GM04503 (cell line): ENCODE measurements around the gene SLC48A1.

Source experiments
- DNase-seq: peaks from one replicate; pipeline ENCODE4 v3.0.0-alpha.2; 2012; ENCODE audit warnings: low read depth

The SLC48A1 gene

GRCh38 chr12:47773062-47773857 is at the start of gene SLC48A1:
TSS of gene SLC48A1 (plus strand) at chr12:47773238. CDS start at chr12:47773305, 67 bp downstream.
- no peak for DNase-seq

GRCh38 chr12:47725091-47725772 is 47.8 kb upstream of the SLC48A1 start, which contains the start of gene ENDOU:
TSS of gene ENDOU (minus strand) at chr12:47725490. CDS start at chr12:47725413, 77 bp downstream.
- DNase-seq, result no peak

- DNase-seq, result peak; percentile 70
These were observed 47.1 kb upstream of the SLC48A1 start for GRCh38 chr12:47725893-47726292.

- no peak for DNase-seq
These were observed 43.8 kb upstream of the SLC48A1 start for GRCh38 chr12:47729233-47729632.

GRCh38 chr12:47730341-47730744 is 42.7 kb upstream of the SLC48A1 start:
- no peak for DNase-seq

- DNase-seq, result no peak
These were observed 41.3 kb upstream of the SLC48A1 start for GRCh38 chr12:47731723-47732122.

GRCh38 chr12:47732504-47732903 is 40.5 kb upstream of the SLC48A1 start:
- no peak for DNase-seq

- no peak for DNase-seq
These were observed 39.9 kb upstream of the SLC48A1 start for GRCh38 chr12:47733142-47733541.

GRCh38 chr12:47734725-47735480 is 38.1 kb upstream of the SLC48A1 start:
- no peak for DNase-seq

- no peak for DNase-seq
These were observed 37.4 kb upstream of the SLC48A1 start for GRCh38 chr12:47735649-47736048.

GRCh38 chr12:47736216-47736615 is 36.8 kb upstream of the SLC48A1 start:
- DNase-seq, result no peak

GRCh38 chr12:47736877-47737676 is 36.0 kb upstream of the SLC48A1 start:
- peak; percentile 69 for DNase-seq

- DNase-seq, result no peak
These were observed 35.0 kb upstream of the SLC48A1 start for GRCh38 chr12:47737936-47738594.

- no peak for DNase-seq
These were observed 33.7 kb upstream of the SLC48A1 start for GRCh38 chr12:47739297-47739696.

- DNase-seq, result no peak
These were observed 33.1 kb upstream of the SLC48A1 start for GRCh38 chr12:47739979-47740378.

GRCh38 chr12:47740606-47741339 is 32.3 kb upstream of the SLC48A1 start:
- no peak for DNase-seq

GRCh38 chr12:47741340-47741703 is 31.7 kb upstream of the SLC48A1 start:
- DNase-seq, result no peak

GRCh38 chr12:47742253-47742825 is 30.7 kb upstream of the SLC48A1 start:
- DNase-seq, result no peak

- no peak for DNase-seq
These were observed 29.7 kb upstream of the SLC48A1 start for GRCh38 chr12:47743311-47743860.
